Measurements from ENCODE around the gene EPPIN. TPM values are rescaled to one million over a fixed set of nuclear protein-coding genes. Genes with fewer than 3 reads are reported as not detected.

Gene EPPIN
- total and polyA plus RNA-seq, 2 donors (not counting 3 experiments of a cell fraction or from before 2014, with no cell fraction given) = not detected

GRCh38 chr20:45510242-45510862 lies 36.8 kb downstream of the EPPIN start:
- Histone ChIP-seq H3K9me3 (replicated peaks; ENCODE audit: control insufficient read depth, insufficient read depth, low read length) (no peaks in the 10 kb centered on the region), H3K4me1 (ENCODE audit: control insufficient read depth, extremely low read depth, insufficient read depth, low read length) (no peaks in the 10 kb centered on the region), H2AFZ (ENCODE audit: low read depth, low read length) (no peak overlapping the region), H3K9ac (replicated peaks; ENCODE audit: extremely low read depth, insufficient read depth, low read length) (no peak overlapping the region), H3K9me1 (replicated peaks; ENCODE audit: control insufficient read depth, extremely low read depth, insufficient read depth, low read length) (no peaks in the 10 kb centered on the region), H3K36me3 (ENCODE audit: control insufficient read depth in 2 of 2, extremely low read depth in 1 of 2, insufficient read depth in 2 of 2, low read length in 2 of 2) (no peaks in the 10 kb centered on the region), H3K27ac (ENCODE audit: insufficient read depth, low read depth, low read length) (no peak overlapping the region), H4K20me1 (replicated peaks; ENCODE audit: control insufficient read depth, extremely low read depth, insufficient read depth, low read length) (no peaks in the 10 kb centered on the region), H3K79me2 (ENCODE audit: control insufficient read depth, insufficient read depth, low read length) (no peaks in the 10 kb centered on the region), H3K4me3 (replicated peaks in 1 of 3; ENCODE audit: insufficient read depth in 1 of 3, low read depth in 1 of 3, low read length in 3 of 3) (no peak overlapping the region), H3K27me3 (ENCODE audit: control insufficient read depth in 2 of 2, insufficient read depth in 2 of 2, low read length in 2 of 2) (no peaks in the 10 kb centered on the region), H3K4me2 (ENCODE audit: insufficient read depth, low read length) (no peak overlapping the region)
- ChIA-PET CTCF (interaction anchor here (1.5 kb wide), 1 partner anchor 26 kb away, joined by 3 read pairs; no protein-coding TSS in a partner anchor), POLR2A (no interaction called here)
- intact Hi-C loops (cut with micrococcal nuclease) (no loop called here), dilution Hi-C loops (cut with MboI; ENCODE audit: extremely low pct_ligation_motif_present, low sequenced_read_pairs) (no loop called here)
- TF ChIP-seq POLR2AphosphoS5 (IDR thresholded peaks at IDR 0.05; ENCODE audit: insufficient read depth, low read depth, low read length) = no peak
- TF ChIP-seq JUN (IDR thresholded peaks at IDR 0.05; ENCODE audit: borderline replicate concordance, insufficient read depth, insufficient read length, low read depth) = no peak
- TF ChIP-seq GATA2 (IDR thresholded peaks at IDR 0.05; ENCODE audit: insufficient read depth, insufficient read length, low read depth, low read length) = no peak
- TF ChIP-seq MYC (IDR thresholded peaks at IDR 0.05; ENCODE audit: low read depth, low read length) = no peak
- TF ChIP-seq EZH2 (IDR thresholded peaks at IDR 0.05; ENCODE audit: borderline replicate concordance, low read depth, low read length, severe bottlenecking) = no peak
- TF ChIP-seq FOS (IDR thresholded peaks at IDR 0.05; ENCODE audit: borderline replicate concordance, insufficient read depth, low read length) = no peak
- no peak for TF ChIP-seq MAX (IDR thresholded peaks at IDR 0.05; ENCODE audit: insufficient read depth, insufficient read length)
- no peak for TF ChIP-seq CTCF (IDR thresholded peaks at IDR 0.05; ENCODE audit: extremely low read depth in 1 of 2, insufficient read depth in 1 of 2, low read depth in 1 of 2, low read length in 2 of 2)
- no peak for TF ChIP-seq POLR2A (IDR thresholded peaks at IDR 0.05; ENCODE audit: low read depth, low read length)
- no peak for FAIRE-seq
- no peak for DNase-seq (ENCODE audit: low read depth, low spot score)
- BruUV-seq (replicated peaks) = no TSS peak

All from endothelial cell of umbilical vein (primary cell).